ENCODE results near the gene SLC35B2.
A peak's percentile ranks its signal among the peaks of the same experiment; 100 is the strongest.

The SLC35B2 gene

GRCh38 chr6:44272529-44272928 lies 15.2 kb upstream of the SLC35B2 start:
- no peak overlapping the region for H3K4me3 ChIP-seq (ENCODE audit: low read depth in 1 of 2, low read length in 1 of 2)
- H3K27ac ChIP-seq: no peak overlapping the region
- no peaks in the 10 kb centered on the region for H3K36me3 ChIP-seq
- H3K4me1 ChIP-seq (ENCODE audit: control insufficient read depth in 1 of 2, insufficient read depth in 1 of 2, low read depth in 1 of 2, low read length in 1 of 2): peaks cover 13 to 29% of the 10 kb centered on the region in 2 experiments
- no peaks in the 10 kb centered on the region for H3K9me3 ChIP-seq
- H3K27me3 ChIP-seq: peaks cover 93% of the 10 kb centered on the region
- TF ChIP-seq CTCF (IDR thresholded peaks at IDR 0.05): no peak

- H3K4me1 ChIP-seq (ENCODE audit: control insufficient read depth in 1 of 2, insufficient read depth in 1 of 2, low read depth in 1 of 2, low read length in 1 of 2): peaks cover 13 to 29% of the 10 kb centered on the region in 2 experiments
- no peak overlapping the region for H3K27ac ChIP-seq
- H3K27me3 ChIP-seq: peaks cover 87% of the 10 kb centered on the region
- H3K9me3 ChIP-seq: no peaks in the 10 kb centered on the region
- H3K4me3 ChIP-seq (ENCODE audit: low read depth in 1 of 2, low read length in 1 of 2): no peak overlapping the region
- H3K36me3 ChIP-seq: no peaks in the 10 kb centered on the region
- no peak for TF ChIP-seq CTCF (IDR thresholded peaks at IDR 0.05)
Observed at GRCh38 chr6:44271914-44272313, 14.6 kb upstream of the SLC35B2 start.

GRCh38 chr6:44271406-44271723 lies 14.0 kb upstream of the SLC35B2 start:
- Histone ChIP-seq H3K27ac (no peak overlapping the region), H3K27me3 (peaks cover 81% of the 10 kb centered on the region), H3K9me3 (no peaks in the 10 kb centered on the region), H3K4me3 (ENCODE audit: low read depth in 1 of 2, low read length in 1 of 2) (no peak overlapping the region), H3K4me1 (ENCODE audit: control insufficient read depth in 1 of 2, insufficient read depth in 1 of 2, low read depth in 1 of 2, low read length in 1 of 2) (peaks cover 13 to 29% of the 10 kb centered on the region in 2 experiments), H3K36me3 (no peaks in the 10 kb centered on the region)
- no peak for TF ChIP-seq CTCF (IDR thresholded peaks at IDR 0.05)

GRCh38 chr6:44270526-44271405 lies 13.4 kb upstream of the SLC35B2 start:
- Histone ChIP-seq H3K27me3 (peaks cover 75% of the 10 kb centered on the region), H3K4me3 (ENCODE audit: low read depth in 1 of 2, low read length in 1 of 2) (peak overlapping the region in 1 of 2 experiments; percentile 21), H3K4me1 (ENCODE audit: control insufficient read depth in 1 of 2, insufficient read depth in 1 of 2, low read depth in 1 of 2, low read length in 1 of 2) (peaks cover 15 to 23% of the 10 kb centered on the region in 2 experiments), H3K36me3 (no peaks in the 10 kb centered on the region), H3K27ac (no peak overlapping the region), H3K9me3 (no peaks in the 10 kb centered on the region)
- no peak for TF ChIP-seq CTCF (IDR thresholded peaks at IDR 0.05)

- peak within 1 kb of the TSS; percentile 13 for H3K27ac ChIP-seq
- no peaks in the 10 kb centered on the region for H3K36me3 ChIP-seq
- H3K4me1 ChIP-seq (ENCODE audit: control insufficient read depth in 1 of 2, insufficient read depth in 1 of 2, low read depth in 1 of 2, low read length in 1 of 2): peaks cover 17 to 24% of the 10 kb centered on the region in 2 experiments
- H3K9me3 ChIP-seq: no peaks in the 10 kb centered on the region
- TF ChIP-seq CTCF (IDR thresholded peaks at IDR 0.05): no peak
- peaks cover 68% of the 10 kb centered on the region for H3K27me3 ChIP-seq
- H3K4me3 ChIP-seq (ENCODE audit: low read depth in 1 of 2, low read length in 1 of 2): peak within 1 kb of the TSS in 1 of 2 experiments; percentile 21
Observed at GRCh38 chr6:44269921-44270525, 12.7 kb upstream of the SLC35B2 start, which contains the start of gene TMEM151B. Gene TMEM151B (plus strand): TSS chr6:44270450. CDS start chr6:44270743, 293 bp downstream.

All from neutrophil (primary cell).